HG03521 (cell line): ENCODE results near the gene SMYD1.

Source experiments
- ATAC-seq: cut with Tn5 transposase; IDR thresholded peaks from one replicate; pipeline ENCODE4 v1.9.1; 2021; ENCODE audit warnings: mild to moderate bottlenecking, moderate library complexity; ENCODE audit not compliant: unreplicated experiment

SMYD1 gene

GRCh38 chr2:88121678-88122077 lies 54.1 kb downstream of the SMYD1 start:
- ATAC-seq: no peak

GRCh38 chr2:88122141-88122884 lies 54.7 kb downstream of the SMYD1 start:
- no peak for ATAC-seq

GRCh38 chr2:88123164-88123974 lies 55.7 kb downstream of the SMYD1 start:
- ATAC-seq: no peak

- ATAC-seq: no peak
Measured at GRCh38 chr2:88123975-88124917, 56.6 kb downstream of the SMYD1 start.

- no peak for ATAC-seq
Measured at GRCh38 chr2:88125344-88125923, 57.8 kb downstream of the SMYD1 start.

GRCh38 chr2:88125924-88126771 lies 58.5 kb downstream of the SMYD1 start:
- ATAC-seq: no peak

GRCh38 chr2:88126772-88127637 lies 59.4 kb downstream of the SMYD1 start:
- no peak for ATAC-seq

GRCh38 chr2:88127638-88127887 lies 59.9 kb downstream of the SMYD1 start:
- ATAC-seq: no peak

- ATAC-seq: no peak
Measured at GRCh38 chr2:88127888-88128653, 60.4 kb downstream of the SMYD1 start, which contains the start of gene FABP1. TSS of gene FABP1 (minus strand) at chr2:88128062. CDS start at chr2:88128017, 45 bp downstream.

- ATAC-seq: no peak
Measured at GRCh38 chr2:88128654-88129312, 61.2 kb downstream of the SMYD1 start.

- no peak for ATAC-seq
Measured at GRCh38 chr2:88129313-88129959, 61.8 kb downstream of the SMYD1 start.

- ATAC-seq: no peak
Measured at GRCh38 chr2:88131201-88131998, 63.8 kb downstream of the SMYD1 start.

GRCh38 chr2:88131999-88132368 lies 64.4 kb downstream of the SMYD1 start:
- ATAC-seq: no peak

- no peak for ATAC-seq
Measured at GRCh38 chr2:88133875-88134274, 66.2 kb downstream of the SMYD1 start.

GRCh38 chr2:88136817-88137216 lies 69.2 kb downstream of the SMYD1 start:
- ATAC-seq: no peak

- no peak for ATAC-seq
Measured at GRCh38 chr2:88137833-88138232, 70.2 kb downstream of the SMYD1 start.
